HUES6 (cell line): Measurements from ENCODE around the gene STEAP3.

Experiments
- H3K27ac ChIP-seq: 2 replicates; pipeline ENCODE4 v1.7.0; 2013; ENCODE audit warnings: low read depth, mild to moderate bottlenecking, low read length, inconsistent platforms
- H3K27me3 ChIP-seq: 2 replicates; pipeline ENCODE4 v1.6.1; 2013; ENCODE audit warnings: low read length; ENCODE audit not compliant: control insufficient read depth, insufficient read depth
- H3K36me3 ChIP-seq: 2 replicates; pipeline ENCODE4 v1.6.1; 2013; ENCODE audit warnings: low read length; ENCODE audit not compliant: control insufficient read depth, insufficient read depth
- H3K4me1 ChIP-seq: 2 replicates; pipeline ENCODE4 v1.6.1; 2013; ENCODE audit warnings: low read length; ENCODE audit not compliant: control insufficient read depth, insufficient read depth
- H3K4me3 ChIP-seq: 2 replicates; pipeline ENCODE4 v1.5.1; 2013; ENCODE audit warnings: low read depth, low read length
- H3K9ac ChIP-seq: one replicate; pipeline ENCODE4 v1.6.1; 2013; ENCODE audit warnings: mild to moderate bottlenecking, low read length
- H3K9me3 ChIP-seq: 2 replicates; pipeline ENCODE4 v1.6.1; 2013; ENCODE audit warnings: low read depth, low read length; ENCODE audit not compliant: control insufficient read depth, insufficient read depth

The STEAP3 gene

DNA sequence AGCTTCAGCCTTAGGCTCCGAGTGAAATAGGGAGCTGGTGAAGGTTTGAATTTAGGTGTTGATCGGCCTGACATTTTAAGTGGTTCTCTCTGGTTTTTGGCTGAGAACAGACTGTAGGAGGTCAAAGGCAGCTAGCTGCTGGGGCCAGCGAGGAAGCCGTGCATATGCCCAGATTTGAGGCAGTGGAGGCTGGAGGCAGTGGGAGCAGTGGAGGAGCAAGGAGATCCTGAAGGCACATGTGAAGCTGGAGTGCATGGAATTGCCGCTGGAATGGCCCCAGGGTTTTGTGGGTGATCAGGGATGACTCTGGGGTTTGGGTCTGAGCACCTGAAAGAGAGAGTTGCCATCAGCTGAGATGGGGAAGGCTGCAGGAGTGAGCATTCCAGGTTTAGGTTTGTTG, 25.1 kb downstream of the STEAP3 start:
- Histone ChIP-seq H3K36me3 (peaks cover 36% of the 10 kb centered on the region), H3K9me3 (0 out of 2 replicates have a peak, but pooled peaks cover 3% of the 10 kb centered on the region), H3K27ac (no peak overlapping the region), H3K27me3 (no peaks in the 10 kb centered on the region), H3K4me3 (no peak overlapping the region), H3K4me1 (peaks cover 5% of the 10 kb centered on the region; the same call in 1 of the 2 replicates), H3K9ac (no peak overlapping the region)

DNA sequence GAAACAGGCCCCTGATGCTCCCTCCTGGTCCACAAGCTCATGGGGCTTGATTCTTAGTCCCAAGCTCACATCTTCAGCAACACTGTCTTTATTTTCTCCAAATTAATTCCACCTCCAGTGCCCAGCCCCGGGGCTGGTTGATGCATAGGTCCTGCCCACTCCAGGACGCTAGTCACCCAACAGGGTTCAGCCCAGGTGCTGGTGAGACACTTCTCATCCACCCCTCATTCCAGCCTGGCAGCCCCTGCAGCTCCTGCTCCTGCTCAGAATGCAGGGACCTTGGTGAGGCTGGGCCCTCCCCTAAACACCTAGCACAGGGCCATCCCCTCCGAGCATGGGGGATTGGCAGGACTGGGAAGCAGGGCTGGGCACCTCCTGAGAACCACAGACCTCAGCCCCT, 25.7 kb downstream of the STEAP3 start:
- Histone ChIP-seq H3K4me1 (peaks cover 5% of the 10 kb centered on the region; the same call in 1 of the 2 replicates), H3K9me3 (0 out of 2 replicates have a peak, but pooled peaks cover 3% of the 10 kb centered on the region), H3K36me3 (peaks cover 36% of the 10 kb centered on the region), H3K27me3 (no peaks in the 10 kb centered on the region), H3K9ac (no peak overlapping the region), H3K4me3 (no peak overlapping the region), H3K27ac (no peak overlapping the region)

DNA sequence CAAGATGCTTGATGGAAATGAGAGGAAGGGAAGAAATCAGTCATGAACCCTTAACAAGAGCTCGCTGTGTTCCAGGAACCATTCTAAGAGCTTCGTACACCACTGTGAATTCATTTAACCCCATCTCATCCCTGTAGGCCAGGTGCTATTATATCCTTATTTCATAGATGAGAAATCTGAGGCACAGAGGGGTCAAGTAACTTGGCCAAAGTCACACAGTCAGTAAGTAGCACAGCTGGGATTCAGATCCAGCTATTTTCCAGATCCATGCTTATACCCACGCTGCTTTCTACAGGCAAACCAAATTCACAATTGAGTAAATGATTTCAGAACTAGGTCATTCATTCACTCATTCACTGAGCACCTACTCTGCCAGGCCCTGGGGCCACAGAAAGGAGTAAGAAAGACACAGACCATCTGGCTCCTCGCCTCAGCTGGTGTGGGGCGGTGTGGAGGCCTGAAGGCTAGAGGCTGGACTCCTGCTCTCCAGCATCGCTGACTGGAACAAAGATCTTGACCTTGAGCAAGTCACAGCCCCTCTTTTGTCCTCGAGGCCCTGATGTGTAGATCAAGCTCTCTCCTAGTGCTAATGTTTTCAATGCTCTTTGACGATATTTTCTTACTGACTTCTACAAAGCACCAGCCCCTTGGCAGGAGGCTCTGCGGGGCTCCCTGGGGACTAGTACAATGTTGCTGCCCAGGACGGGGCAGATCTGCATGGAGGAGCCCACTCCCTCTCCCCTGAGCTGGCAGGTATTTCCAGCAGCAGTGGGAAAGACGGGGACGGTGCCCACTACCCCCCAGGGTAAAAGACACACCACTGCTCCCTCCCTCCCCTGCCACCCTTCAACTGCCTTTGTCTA, 26.5 kb downstream of the STEAP3 start:
- peaks cover 13% of the 10 kb centered on the region for H3K4me1 ChIP-seq
- H3K27me3 ChIP-seq: no peaks in the 10 kb centered on the region
- H3K9me3 ChIP-seq: 0 out of 2 replicates have a peak, but pooled peaks cover 3% of the 10 kb centered on the region
- H3K9ac ChIP-seq: no peak overlapping the region
- H3K4me3 ChIP-seq: no peak overlapping the region
- peaks cover 36% of the 10 kb centered on the region for H3K36me3 ChIP-seq
- H3K27ac ChIP-seq: no peak overlapping the region

DNA sequence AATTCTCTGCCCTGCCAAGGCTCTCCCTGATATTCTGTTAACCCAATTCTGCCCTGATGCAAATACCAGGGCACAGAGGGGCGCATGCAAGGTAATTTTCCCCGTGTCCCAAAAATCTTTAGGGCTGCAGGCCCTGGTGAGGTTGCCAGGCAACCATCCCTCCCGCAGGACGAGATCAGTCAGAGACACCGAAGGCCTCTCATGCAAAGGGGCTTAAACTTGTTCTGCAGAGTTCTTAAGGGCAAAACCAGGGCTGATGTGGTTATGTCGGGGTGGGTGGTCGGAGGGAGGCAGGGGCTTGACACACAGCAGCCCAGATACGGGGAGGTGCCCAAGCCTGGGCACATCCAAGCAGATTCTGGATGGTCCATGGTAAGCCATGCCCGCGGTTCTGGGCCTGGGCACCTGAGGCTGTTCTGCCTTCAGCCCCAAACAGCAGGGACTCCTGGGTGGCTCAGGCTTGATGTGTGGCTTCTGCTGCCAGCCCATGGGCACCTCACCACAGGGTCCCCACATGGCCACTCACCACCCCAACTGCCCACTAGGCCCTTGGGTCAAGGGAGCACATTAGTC, 27.2 kb downstream of the STEAP3 start:
- no peak overlapping the region for H3K4me3 ChIP-seq
- H3K27me3 ChIP-seq: no peaks in the 10 kb centered on the region
- H3K9me3 ChIP-seq: 0 out of 2 replicates have a peak, but pooled peaks cover under 1% of the 10 kb centered on the region
- peaks cover 19% of the 10 kb centered on the region for H3K4me1 ChIP-seq
- no peak overlapping the region for H3K9ac ChIP-seq
- no peak overlapping the region for H3K27ac ChIP-seq
- peaks cover 34% of the 10 kb centered on the region for H3K36me3 ChIP-seq

DNA sequence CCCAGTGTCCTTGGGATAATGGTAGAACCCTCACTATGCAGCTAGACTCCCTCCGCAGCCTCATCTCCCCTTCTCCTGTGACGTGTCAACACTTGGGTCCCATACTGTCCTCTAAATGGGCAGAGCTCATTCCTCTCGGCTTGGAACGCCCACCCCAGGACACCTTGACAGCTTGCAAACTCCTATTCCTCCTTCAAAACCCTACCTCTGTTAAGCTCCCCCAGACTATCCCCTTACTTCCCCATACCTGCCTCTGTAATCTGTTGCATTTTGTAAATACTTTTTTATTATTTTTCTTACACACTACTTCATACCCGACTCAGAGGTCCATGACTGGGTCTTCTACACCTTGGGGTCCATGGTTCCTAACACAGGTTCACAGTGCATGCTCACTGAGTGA, 28.0 kb downstream of the STEAP3 start:
- H3K4me1 ChIP-seq: peaks cover 28% of the 10 kb centered on the region
- H3K9ac ChIP-seq: no peak overlapping the region
- no peaks in the 10 kb centered on the region for H3K9me3 ChIP-seq
- no peak overlapping the region for H3K27ac ChIP-seq
- H3K36me3 ChIP-seq: peaks cover 27% of the 10 kb centered on the region
- no peak overlapping the region for H3K4me3 ChIP-seq
- H3K27me3 ChIP-seq: no peaks in the 10 kb centered on the region

DNA sequence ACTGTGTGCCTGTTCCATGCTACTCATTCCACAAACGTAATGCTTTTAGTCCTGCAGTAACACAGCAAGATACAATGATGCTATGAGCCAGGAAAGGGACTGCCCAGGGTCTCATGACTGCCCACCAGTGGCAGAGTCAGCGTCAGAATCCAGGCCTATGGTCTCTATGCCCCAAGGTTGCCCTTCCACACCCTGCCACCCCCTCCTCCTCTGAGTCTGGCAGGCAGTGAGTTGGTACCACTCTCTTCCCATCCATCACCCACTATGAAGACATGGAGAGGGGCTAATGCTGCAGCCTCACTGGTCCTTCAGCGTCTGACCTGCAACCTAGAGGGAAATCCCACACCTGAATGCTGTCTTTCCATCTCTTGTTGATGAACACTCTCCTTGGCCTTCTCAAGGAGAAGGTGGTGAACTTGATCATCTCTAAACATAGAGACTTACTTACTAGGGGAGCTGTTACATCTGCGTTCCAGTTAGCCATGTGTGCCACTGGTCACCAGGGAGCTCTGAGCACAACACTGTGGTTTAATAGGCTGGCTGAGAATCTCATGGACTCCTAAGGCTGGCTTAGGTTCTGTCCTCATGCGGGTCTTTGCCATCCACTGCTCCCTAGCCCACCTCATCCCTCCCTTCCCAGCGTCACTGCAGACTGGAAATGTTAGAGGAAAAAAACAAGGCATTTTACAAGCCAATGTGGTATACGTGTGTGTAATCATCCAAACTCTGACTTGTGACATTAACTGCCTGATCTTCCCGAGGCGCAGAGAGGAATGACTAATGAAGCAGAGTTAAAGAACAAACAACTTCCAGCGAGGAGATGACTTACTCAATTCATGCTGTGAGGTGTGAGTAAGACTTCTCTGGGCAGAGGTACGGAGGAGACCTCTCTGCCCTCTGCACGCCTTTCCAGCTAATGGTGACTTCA, 28.8 kb downstream of the STEAP3 start:
- Histone ChIP-seq H3K9me3 (no peaks in the 10 kb centered on the region), H3K4me3 (no peak overlapping the region), H3K4me1 (peaks cover 36% of the 10 kb centered on the region), H3K36me3 (peaks cover 23% of the 10 kb centered on the region), H3K27ac (no peak overlapping the region), H3K9ac (no peak overlapping the region), H3K27me3 (no peaks in the 10 kb centered on the region)

DNA sequence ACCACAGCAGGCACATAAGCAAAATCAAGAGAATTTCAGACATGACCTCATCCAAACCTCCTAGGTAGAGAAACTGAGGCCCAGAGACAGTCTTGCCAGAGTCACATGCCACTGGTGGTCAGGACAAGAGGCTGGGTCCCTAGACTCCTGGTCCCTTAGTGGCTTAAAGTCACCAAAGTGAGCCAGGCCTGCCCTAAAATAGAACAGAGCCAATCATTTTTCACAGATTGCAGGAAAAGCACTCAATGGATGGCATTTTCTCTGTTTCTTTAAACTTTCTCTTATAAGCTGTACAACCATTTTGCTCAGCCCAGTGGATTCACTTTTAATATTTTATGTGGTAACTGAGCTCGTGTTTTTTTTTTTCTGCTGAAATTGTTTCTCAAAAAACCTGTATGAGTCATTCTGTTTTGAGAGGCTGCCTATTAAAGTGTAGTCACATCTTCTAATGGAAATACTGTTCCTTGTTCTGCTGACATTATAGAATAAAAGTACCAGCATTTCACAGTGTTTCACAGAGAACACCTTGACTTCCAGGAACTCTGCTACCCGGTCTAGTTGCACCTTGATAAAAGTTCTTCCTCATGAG, 29.6 kb downstream of the STEAP3 start:
- Histone ChIP-seq H3K9ac (no peak overlapping the region), H3K4me1 (peaks cover 43% of the 10 kb centered on the region), H3K4me3 (no peak overlapping the region), H3K27me3 (no peaks in the 10 kb centered on the region), H3K9me3 (no peaks in the 10 kb centered on the region), H3K36me3 (peaks cover 19% of the 10 kb centered on the region), H3K27ac (no peak overlapping the region)

DNA sequence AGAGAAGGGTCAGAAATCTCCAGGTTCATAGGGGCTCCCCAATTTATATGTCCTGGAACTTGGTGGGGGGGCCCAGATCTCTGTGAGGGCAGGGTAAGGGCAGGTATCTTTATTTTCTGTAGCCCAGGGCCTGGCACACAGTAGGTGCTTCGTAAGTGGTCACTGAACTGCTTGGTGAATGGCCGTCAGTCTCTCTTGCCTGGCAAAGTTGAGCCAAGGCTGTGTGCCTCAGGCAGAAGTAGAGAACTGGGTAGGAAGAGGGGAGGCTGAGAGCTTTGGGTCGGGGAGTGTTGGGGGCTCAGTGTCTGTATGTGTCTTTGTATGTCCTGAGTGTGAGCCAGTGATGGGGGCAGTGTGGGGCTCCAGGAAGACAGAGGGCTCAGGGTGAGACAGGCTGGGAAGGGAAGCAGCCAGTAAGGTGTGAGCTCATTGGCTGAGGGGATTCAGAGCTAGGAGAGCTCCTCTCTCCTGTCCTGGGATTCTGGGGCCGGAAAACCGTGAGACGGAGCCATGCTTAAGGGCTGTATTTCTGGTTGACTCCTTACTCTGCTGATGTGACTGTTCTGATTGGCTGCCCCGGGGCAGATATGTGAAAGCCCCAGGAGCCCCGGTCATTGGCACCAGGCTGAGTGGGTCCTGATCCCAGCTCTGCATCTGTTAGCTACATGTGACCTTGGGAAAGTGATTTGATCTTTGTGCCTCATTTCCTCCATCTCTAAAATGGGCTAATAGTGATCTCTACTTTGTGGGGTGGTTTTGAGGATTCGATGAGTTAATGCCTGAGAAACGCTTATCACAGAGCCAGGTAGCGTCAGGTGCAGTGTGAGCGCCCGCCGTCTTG, 30.3 kb downstream of the STEAP3 start:
- H3K4me1 ChIP-seq: peaks cover 48% of the 10 kb centered on the region
- H3K4me3 ChIP-seq: no peak overlapping the region
- no peak overlapping the region for H3K27ac ChIP-seq
- H3K9me3 ChIP-seq: no peaks in the 10 kb centered on the region
- H3K27me3 ChIP-seq: no peaks in the 10 kb centered on the region
- H3K9ac ChIP-seq: no peak overlapping the region
- H3K36me3 ChIP-seq: peaks cover 16% of the 10 kb centered on the region

DNA sequence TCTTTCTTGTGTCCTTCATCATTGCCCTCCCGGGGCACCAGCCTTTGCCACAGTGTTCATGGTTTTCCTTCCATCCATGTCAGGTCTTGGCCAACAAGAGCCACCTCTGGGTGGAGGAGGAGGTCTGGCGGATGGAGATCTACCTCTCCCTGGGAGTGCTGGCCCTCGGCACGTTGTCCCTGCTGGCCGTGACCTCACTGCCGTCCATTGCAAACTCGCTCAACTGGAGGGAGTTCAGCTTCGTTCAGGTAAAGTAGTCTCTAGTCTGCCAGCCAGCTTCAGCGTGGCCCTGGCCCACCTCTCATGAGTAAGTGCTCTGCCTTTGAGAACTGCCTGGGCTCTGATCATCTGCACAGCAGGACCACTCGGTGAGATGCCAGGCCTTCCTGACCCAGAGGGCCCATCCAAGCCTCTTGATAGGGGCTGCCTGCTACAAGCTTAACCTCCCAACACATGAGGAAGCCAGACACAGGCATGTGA, 31.0 kb downstream of the STEAP3 start:
- Histone ChIP-seq H3K36me3 (peaks cover 14% of the 10 kb centered on the region), H3K4me1 (peaks cover 54% of the 10 kb centered on the region), H3K27ac (no peak overlapping the region)

More for the DNA sequence above, 31.0 kb downstream of the STEAP3 start:
- H3K4me3 ChIP-seq: no peak overlapping the region
- no peaks in the 10 kb centered on the region for H3K27me3 ChIP-seq
- no peak overlapping the region for H3K9ac ChIP-seq
- no peaks in the 10 kb centered on the region for H3K9me3 ChIP-seq
